Neural cell (in vitro differentiated cells): ENCODE measurements around the gene COL23A1. TPM values are rescaled to one million over a fixed set of nuclear protein-coding genes. Genes with fewer than 3 reads are reported as not detected.
"Not testable (repeated sequence)": the region's sequence is repeated elsewhere in the genome, so short reads cannot be mapped to it uniquely, and the experiment has no call there.

Experiments used
- H2AFZ ChIP-seq: fragments of 200-600, 300-800 bp; sonication (generic), shearing (Covaris generic); 2 replicates; pipeline ENCODE4 v1.6.0; 2014; ENCODE audit warnings: low read depth, mild to moderate bottlenecking, antibody characterized with exemption, low read length, moderate library complexity
- H3F3A ChIP-seq: fragments of 200-600 bp; shearing (Covaris generic); 2 replicates; pipeline ENCODE4 v1.6.1; 2016; ENCODE audit warnings: mild to moderate bottlenecking, moderate library complexity, mixed read lengths, antibody characterized with exemption, low read length; ENCODE audit not compliant: insufficient read depth, poor library complexity, severe bottlenecking
- H3K27ac ChIP-seq: fragments of 200-600, 300-800 bp; sonication (generic), shearing (Covaris generic); 2 replicates; pipeline ENCODE4 v1.5.1; 2014; ENCODE audit warnings: mild to moderate bottlenecking, low read length, moderate library complexity
- H3K27me3 ChIP-seq: fragments of 300-800, 200-600 bp; sonication (generic), shearing (Covaris generic); 2 replicates; pipeline ENCODE4 v1.6.0; 2014; ENCODE audit warnings: mild to moderate bottlenecking, low read depth, low read length, moderate library complexity; ENCODE audit not compliant: insufficient read depth
- H3K36me3 ChIP-seq: fragments of 300-800, 200-600 bp; sonication (generic), shearing (Covaris generic); 2 replicates; pipeline ENCODE4 v1.5.1; 2014; ENCODE audit warnings: mild to moderate bottlenecking, antibody characterized with exemption, low read length, moderate library complexity; ENCODE audit not compliant: insufficient read depth
- H3K4me2 ChIP-seq: fragments of 300-800, 200-600 bp; sonication (generic), shearing (Covaris generic); 2 replicates; pipeline ENCODE4 v1.6.0; 2014; ENCODE audit warnings: mild to moderate bottlenecking, low read length
- H3K4me3 ChIP-seq: fragments of 300-800, 200-600 bp; sonication (generic), shearing (Covaris generic); 2 replicates; pipeline ENCODE4 v1.5.1; 2014; ENCODE audit warnings: mild to moderate bottlenecking, low read length, moderate library complexity
- H3K79me2 ChIP-seq: fragments of 200-600 bp; shearing (Covaris generic); replicated peaks from 2 replicates; pipeline ENCODE4 v1.6.0; 2014; ENCODE audit warnings: mild to moderate bottlenecking, low read length, moderate library complexity; ENCODE audit not compliant: insufficient read depth
- H3K9ac ChIP-seq: fragments of 300-800, 200-600 bp; sonication (generic), shearing (Covaris generic); 2 replicates; pipeline ENCODE4 v1.6.1; 2016; ENCODE audit warnings: mild to moderate bottlenecking, low read length, mixed read lengths
- H3K9me2 ChIP-seq: fragments of 200-600 bp; shearing (Covaris generic); 2 replicates; pipeline ENCODE4 v1.6.1; 2016; ENCODE audit warnings: mild to moderate bottlenecking, low read length, mixed read lengths; ENCODE audit not compliant: insufficient read depth
- H3K9me3 ChIP-seq: fragments of 200-600, 300-800 bp; sonication (generic), shearing (Covaris generic); 2 replicates; pipeline ENCODE4 v1.6.1; 2016; ENCODE audit warnings: mild to moderate bottlenecking, mixed run types, low read length, moderate library complexity, mixed read lengths
- H4K20me1 ChIP-seq: fragments of 200-600 bp; shearing (Covaris generic); 2 replicates; pipeline ENCODE4 v1.6.1; 2016; ENCODE audit warnings: mild to moderate bottlenecking, mixed run types; ENCODE audit not compliant: insufficient read depth
- EP300 ChIP-seq: fragments of 450-650 bp; conservative IDR thresholded peaks from 2 replicates; pipeline ENCODE4 v1.6.1; 2014; ENCODE audit warnings: antibody characterized with exemption, mild to moderate bottlenecking, moderate library complexity; ENCODE audit not compliant: poor library complexity, severe bottlenecking
- EZH2 ChIP-seq: fragments of 200-600, 300-800 bp; shearing (Covaris generic), sonication (generic); IDR thresholded peaks from 2 replicates; pipeline ENCODE4 v1.6.1; 2014; ENCODE audit warnings: antibody characterized with exemption, low read length, borderline replicate concordance, mild to moderate bottlenecking; ENCODE audit not compliant: insufficient read depth, poor library complexity, severe bottlenecking
- MXI1 ChIP-seq: fragments of 450-650 bp; conservative IDR thresholded peaks from 2 replicates; pipeline ENCODE4 v1.6.1; 2014; ENCODE audit warnings: antibody characterized with exemption, mild to moderate bottlenecking; ENCODE audit not compliant: poor library complexity, severe bottlenecking
- POLR2AphosphoS5 ChIP-seq: IDR thresholded peaks from 2 replicates; pipeline ENCODE4 v1.6.1; 2012
- RAD21 ChIP-seq: fragments of 450-650 bp; conservative IDR thresholded peaks from 2 replicates; pipeline ENCODE4 v1.6.1; 2014; ENCODE audit warnings: antibody characterized with exemption, mild to moderate bottlenecking, moderate library complexity
- SMC3 ChIP-seq: fragments of 450-650 bp; conservative IDR thresholded peaks from 2 replicates; pipeline ENCODE4 v1.6.1; 2014; ENCODE audit warnings: antibody characterized with exemption, mild to moderate bottlenecking, moderate library complexity; ENCODE audit not compliant: poor library complexity
- TAF1 ChIP-seq: IDR thresholded peaks from 2 replicates; pipeline ENCODE4 v1.6.1; 2012; ENCODE audit warnings: low read depth
- polyA plus RNA-seq: library from polyadenylated mRNA; depleted of rRNA; stranded (reverse); fragments of >200 nt; gene quantifications from 2 replicates; pipeline ENCODE4 v1.2.3, GENCODE V29; 2014
- TF ChIP-seq, protein P1 (sequence below): fragments of 450-650 bp; IDR thresholded peaks from 2 replicates; pipeline ENCODE4 v1.5.1; 2014; ENCODE audit warnings: antibody characterized with exemption, mild to moderate bottlenecking, moderate library complexity; ENCODE audit not compliant: poor library complexity, severe bottlenecking
- TF ChIP-seq, protein P2 (sequence below): IDR thresholded peaks from 2 replicates; pipeline ENCODE4 v1.6.1; 2012; ENCODE audit warnings: borderline replicate concordance

Gene COL23A1
- polyA plus RNA-seq, 1 donor from 2014 or later, result not detected

DNA sequence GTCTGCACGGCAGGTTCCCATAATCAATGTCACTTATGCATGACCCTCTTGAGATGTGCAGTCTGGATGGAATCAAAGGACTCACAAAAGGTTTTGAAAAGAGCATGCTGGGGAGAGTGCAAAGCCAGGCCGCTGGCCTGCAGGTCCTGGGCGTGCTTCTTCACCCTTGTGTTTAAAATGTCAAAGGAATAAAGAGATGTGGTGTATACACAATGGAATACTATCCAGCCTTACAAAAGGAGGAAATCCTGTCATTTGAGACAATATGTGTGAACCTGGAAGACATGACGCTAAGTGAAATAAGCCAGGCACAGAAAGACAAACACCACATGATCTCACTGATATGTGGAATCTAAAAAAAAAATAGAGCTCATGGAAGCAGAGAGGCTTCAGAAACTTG is 220.1 kb downstream of the COL23A1 start:
- no peak for TF ChIP-seq RAD21
- TF ChIP-seq MXI1, result no peak
- TF ChIP-seq EP300, result no peak
- TF ChIP-seq EZH2, result no peak
- TF ChIP-seq, protein P1, sequence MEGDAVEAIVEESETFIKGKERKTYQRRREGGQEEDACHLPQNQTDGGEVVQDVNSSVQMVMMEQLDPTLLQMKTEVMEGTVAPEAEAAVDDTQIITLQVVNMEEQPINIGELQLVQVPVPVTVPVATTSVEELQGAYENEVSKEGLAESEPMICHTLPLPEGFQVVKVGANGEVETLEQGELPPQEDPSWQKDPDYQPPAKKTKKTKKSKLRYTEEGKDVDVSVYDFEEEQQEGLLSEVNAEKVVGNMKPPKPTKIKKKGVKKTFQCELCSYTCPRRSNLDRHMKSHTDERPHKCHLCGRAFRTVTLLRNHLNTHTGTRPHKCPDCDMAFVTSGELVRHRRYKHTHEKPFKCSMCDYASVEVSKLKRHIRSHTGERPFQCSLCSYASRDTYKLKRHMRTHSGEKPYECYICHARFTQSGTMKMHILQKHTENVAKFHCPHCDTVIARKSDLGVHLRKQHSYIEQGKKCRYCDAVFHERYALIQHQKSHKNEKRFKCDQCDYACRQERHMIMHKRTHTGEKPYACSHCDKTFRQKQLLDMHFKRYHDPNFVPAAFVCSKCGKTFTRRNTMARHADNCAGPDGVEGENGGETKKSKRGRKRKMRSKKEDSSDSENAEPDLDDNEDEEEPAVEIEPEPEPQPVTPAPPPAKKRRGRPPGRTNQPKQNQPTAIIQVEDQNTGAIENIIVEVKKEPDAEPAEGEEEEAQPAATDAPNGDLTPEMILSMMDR, result no peak
- TF ChIP-seq TAF1, result no peak
- TF ChIP-seq, protein P2, sequence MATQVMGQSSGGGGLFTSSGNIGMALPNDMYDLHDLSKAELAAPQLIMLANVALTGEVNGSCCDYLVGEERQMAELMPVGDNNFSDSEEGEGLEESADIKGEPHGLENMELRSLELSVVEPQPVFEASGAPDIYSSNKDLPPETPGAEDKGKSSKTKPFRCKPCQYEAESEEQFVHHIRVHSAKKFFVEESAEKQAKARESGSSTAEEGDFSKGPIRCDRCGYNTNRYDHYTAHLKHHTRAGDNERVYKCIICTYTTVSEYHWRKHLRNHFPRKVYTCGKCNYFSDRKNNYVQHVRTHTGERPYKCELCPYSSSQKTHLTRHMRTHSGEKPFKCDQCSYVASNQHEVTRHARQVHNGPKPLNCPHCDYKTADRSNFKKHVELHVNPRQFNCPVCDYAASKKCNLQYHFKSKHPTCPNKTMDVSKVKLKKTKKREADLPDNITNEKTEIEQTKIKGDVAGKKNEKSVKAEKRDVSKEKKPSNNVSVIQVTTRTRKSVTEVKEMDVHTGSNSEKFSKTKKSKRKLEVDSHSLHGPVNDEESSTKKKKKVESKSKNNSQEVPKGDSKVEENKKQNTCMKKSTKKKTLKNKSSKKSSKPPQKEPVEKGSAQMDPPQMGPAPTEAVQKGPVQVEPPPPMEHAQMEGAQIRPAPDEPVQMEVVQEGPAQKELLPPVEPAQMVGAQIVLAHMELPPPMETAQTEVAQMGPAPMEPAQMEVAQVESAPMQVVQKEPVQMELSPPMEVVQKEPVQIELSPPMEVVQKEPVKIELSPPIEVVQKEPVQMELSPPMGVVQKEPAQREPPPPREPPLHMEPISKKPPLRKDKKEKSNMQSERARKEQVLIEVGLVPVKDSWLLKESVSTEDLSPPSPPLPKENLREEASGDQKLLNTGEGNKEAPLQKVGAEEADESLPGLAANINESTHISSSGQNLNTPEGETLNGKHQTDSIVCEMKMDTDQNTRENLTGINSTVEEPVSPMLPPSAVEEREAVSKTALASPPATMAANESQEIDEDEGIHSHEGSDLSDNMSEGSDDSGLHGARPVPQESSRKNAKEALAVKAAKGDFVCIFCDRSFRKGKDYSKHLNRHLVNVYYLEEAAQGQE, result no peak
- TF ChIP-seq POLR2AphosphoS5, result no peak
- no peak for TF ChIP-seq SMC3
- Histone ChIP-seq H3K9ac (no peak overlapping the region), H3K9me3 (no peaks in the 10 kb centered on the region), H3F3A (no peaks in the 10 kb centered on the region), H3K27ac (no peak overlapping the region), H3K9me2 (no peaks in the 10 kb centered on the region), H3K4me2 (no peak overlapping the region), H3K4me3 (no peak overlapping the region), H3K27me3 (no peaks in the 10 kb centered on the region), H2AFZ (no peak overlapping the region), H4K20me1 (no peaks in the 10 kb centered on the region), H3K36me3 (no peaks in the 10 kb centered on the region), H3K79me2 (no peaks in the 10 kb centered on the region)

DNA sequence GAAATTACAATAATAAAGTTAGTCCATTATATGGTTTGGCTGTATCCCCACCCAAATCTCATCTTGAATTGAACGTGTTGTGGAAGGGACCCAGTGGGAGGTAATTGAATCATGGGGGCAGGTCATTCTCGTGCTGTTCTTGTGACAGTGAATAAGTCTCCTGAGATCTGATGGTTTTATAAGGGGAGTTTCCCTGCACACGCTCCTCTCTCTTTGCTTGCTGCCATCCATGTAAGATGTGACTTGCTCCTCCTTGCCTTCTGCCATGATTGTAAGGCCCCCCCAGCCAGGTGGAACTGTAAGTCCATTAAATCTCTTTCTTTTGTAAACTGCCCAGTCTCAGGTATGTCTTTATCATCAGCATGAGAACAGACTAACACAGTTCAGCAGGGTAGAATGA is 220.7 kb downstream of the COL23A1 start:
- not testable (repeated sequence) for H3K27me3 ChIP-seq, H3F3A ChIP-seq, H3K36me3 ChIP-seq, H3K4me3 ChIP-seq, H3K9ac ChIP-seq, H2AFZ ChIP-seq, H3K4me2 ChIP-seq, H3K27ac ChIP-seq, H4K20me1 ChIP-seq, H3K9me2 ChIP-seq, H3K9me3 ChIP-seq, H3K79me2 ChIP-seq

GRCh38 chr5:178368716-178369300 is 221.4 kb downstream of the COL23A1 start:
- Histone ChIP-seq H3K27ac (no peak overlapping the region), H3K36me3 (no peaks in the 10 kb centered on the region), H3K9me3 (no peaks in the 10 kb centered on the region), H3K4me2 (no peak overlapping the region), H2AFZ (no peak overlapping the region), H3K9ac (no peak overlapping the region), H3K4me3 (no peak overlapping the region), H4K20me1 (no peaks in the 10 kb centered on the region), H3F3A (no peaks in the 10 kb centered on the region), H3K27me3 (no peaks in the 10 kb centered on the region), H3K79me2 (no peaks in the 10 kb centered on the region), H3K9me2 (no peaks in the 10 kb centered on the region)
- TF ChIP-seq SMC3 (no peak), TAF1 (no peak), EZH2 (no peak), POLR2AphosphoS5 (no peak), MXI1 (no peak), RAD21 (no peak), EP300 (no peak)
- TF ChIP-seq, protein P2, result no peak
- TF ChIP-seq, protein P1, result no peak
